Mesenchymal stem cell (in vitro differentiated cells and primary cell): ENCODE measurements around the gene CIT.

Experiments
- DNase-seq: peaks from one replicate; pipeline ENCODE4 v3.0.0-alpha.2; 2013
- H2AFZ ChIP-seq: one replicate; pipeline ENCODE4 v1.6.1; 2013; ENCODE audit warnings: low read depth, mild to moderate bottlenecking, control low read depth, inconsistent platforms, low read length, moderate library complexity
- H2AK5ac ChIP-seq: 2 replicates; pipeline ENCODE4 v1.6.1; 2013; ENCODE audit warnings: low read length, moderate library complexity, mild to moderate bottlenecking, inconsistent platforms; ENCODE audit not compliant: severe bottlenecking
- H2BK120ac ChIP-seq: one replicate; pipeline ENCODE4 v1.6.1; 2013; ENCODE audit warnings: low read depth, mild to moderate bottlenecking, inconsistent platforms, low read length, moderate library complexity
- H2BK12ac ChIP-seq, 2 experiments: one replicate each; pipeline ENCODE4 v1.6.1; 2013; ENCODE audit warnings: inconsistent platforms in 2 of 2, low read length in 2 of 2, mild to moderate bottlenecking in 2 of 2, moderate library complexity in 2 of 2, control low read depth in 1 of 2
- H2BK15ac ChIP-seq: one replicate; pipeline ENCODE4 v1.6.1; 2013; ENCODE audit warnings: mild to moderate bottlenecking, low read depth, inconsistent platforms; ENCODE audit not compliant: poor library complexity, severe bottlenecking
- H2BK5ac ChIP-seq: 2 replicates; pipeline ENCODE4 v1.6.1; 2013; ENCODE audit warnings: low read depth, mild to moderate bottlenecking, low read length, control low read depth, inconsistent platforms; ENCODE audit not compliant: poor library complexity, severe bottlenecking
- H3K14ac ChIP-seq, 2 experiments: one replicate each; pipeline ENCODE4 v1.6.1; 2013; ENCODE audit warnings: inconsistent platforms in 2 of 2, low read length in 2 of 2, control low read depth in 1 of 2, mild to moderate bottlenecking in 1 of 2, moderate library complexity in 1 of 2
- H3K18ac ChIP-seq, 2 experiments: one replicate each; pipeline ENCODE4 v1.6.1; 2013; ENCODE audit warnings: inconsistent platforms in 2 of 2, low read length in 2 of 2, control low read depth in 1 of 2, low read depth in 1 of 2, mild to moderate bottlenecking in 1 of 2
- H3K23ac ChIP-seq, 2 experiments: one replicate each; pipeline ENCODE4 v1.6.1; 2013; ENCODE audit warnings: inconsistent platforms in 2 of 2, low read length in 2 of 2, mild to moderate bottlenecking in 2 of 2, moderate library complexity in 2 of 2, control low read depth in 1 of 2
- H3K27ac ChIP-seq: 2 replicates; pipeline ENCODE4 v1.5.1; 2013; ENCODE audit warnings: mild to moderate bottlenecking, moderate library complexity, low read length, control low read depth, inconsistent platforms; ENCODE audit not compliant: poor library complexity, severe bottlenecking
- H3K27me3 ChIP-seq, 2 experiments: 2 replicates each; pipeline versions ENCODE4 v1.6.1 to v1.7.0; 2013; ENCODE audit warnings: low read length in 2 of 2, mild to moderate bottlenecking in 2 of 2, moderate library complexity in 2 of 2, control low read depth in 1 of 2, inconsistent platforms in 1 of 2; ENCODE audit not compliant: control insufficient read depth in 1 of 2, insufficient read depth in 1 of 2
- H3K36me3 ChIP-seq, 2 experiments: 2 replicates each; pipeline versions ENCODE4 v1.6.1 to v1.7.0; 2013; ENCODE audit warnings: low read length in 2 of 2, control low read depth in 1 of 2, inconsistent platforms in 1 of 2, low read depth in 1 of 2, mild to moderate bottlenecking in 1 of 2; ENCODE audit not compliant: insufficient read depth in 2 of 2, control insufficient read depth in 1 of 2
- H3K4ac ChIP-seq, 2 experiments: one replicate each; pipeline ENCODE4 v1.6.1; 2013; ENCODE audit warnings: inconsistent platforms in 2 of 2, low read length in 2 of 2, mild to moderate bottlenecking in 2 of 2, moderate library complexity in 2 of 2, control low read depth in 1 of 2, low read depth in 1 of 2
- H3K4me1 ChIP-seq: 2 replicates; pipeline ENCODE4 v1.6.1; 2013; ENCODE audit warnings: low read depth, low read length, control low read depth; ENCODE audit not compliant: control insufficient read depth, insufficient read depth
- H3K4me2 ChIP-seq: 2 replicates; pipeline ENCODE4 v1.6.1; 2013; ENCODE audit warnings: low read length, mild to moderate bottlenecking, inconsistent platforms; ENCODE audit not compliant: poor library complexity, severe bottlenecking
- H3K4me3 ChIP-seq, 2 experiments: 2 replicates each; pipeline versions ENCODE4 v1.5.1 to v1.7.0; 2013; ENCODE audit warnings: low read length in 2 of 2, mild to moderate bottlenecking in 2 of 2, control low read depth in 1 of 2, low read depth in 1 of 2; ENCODE audit not compliant: insufficient read depth in 1 of 2
- H3K79me1 ChIP-seq: replicated peaks from 2 replicates; pipeline ENCODE4 v1.6.1; 2013; ENCODE audit warnings: mild to moderate bottlenecking, control low read depth, low read length, inconsistent platforms; ENCODE audit not compliant: poor library complexity, severe bottlenecking
- H3K9ac ChIP-seq: 2 replicates; pipeline ENCODE4 v1.7.0; 2013; ENCODE audit warnings: mild to moderate bottlenecking, low read length, moderate library complexity
- H3K9me3 ChIP-seq: 2 replicates; pipeline ENCODE4 v1.7.0; 2013; ENCODE audit warnings: mild to moderate bottlenecking, low read length; ENCODE audit not compliant: control insufficient read depth
- H4K8ac ChIP-seq: one replicate; pipeline ENCODE4 v1.6.1; 2013; ENCODE audit warnings: inconsistent platforms, mild to moderate bottlenecking, low read length, moderate library complexity
- H4K91ac ChIP-seq: one replicate; pipeline ENCODE4 v1.6.1; 2013; ENCODE audit warnings: mild to moderate bottlenecking, low read length, inconsistent platforms
- WGBS: methylation state at CpG from one replicate; pipeline ENCODE4 v1.1.7; 2013; ENCODE audit warnings: mixed read lengths; 5-methylcytosine and 5-hydroxymethylcytosine counted together

The CIT gene

GRCh38 chr12:119915894-119916510, 38.9 kb upstream of the CIT start:
- H2AFZ ChIP-seq = no peak overlapping the region
- H3K27ac ChIP-seq = no peak overlapping the region
- no peak overlapping the region for H2BK12ac ChIP-seq
- H2AK5ac ChIP-seq = no peak overlapping the region
- no peak overlapping the region for H2BK15ac ChIP-seq
- no peaks in the 10 kb centered on the region for H3K79me1 ChIP-seq
- DNase-seq = no peak
- H3K18ac ChIP-seq = no peak overlapping the region
- H4K91ac ChIP-seq = no peak overlapping the region
- H3K14ac ChIP-seq = no peak overlapping the region
- no peak overlapping the region for H2BK5ac ChIP-seq
- 83% methylated on average over 8 of the region's 13 CpGs for WGBS
- no peak overlapping the region for H3K4ac ChIP-seq
- no peak overlapping the region for H3K23ac ChIP-seq
- H3K27me3 ChIP-seq = no peaks in the 10 kb centered on the region
- H3K36me3 ChIP-seq = no peaks in the 10 kb centered on the region
- no peak overlapping the region for H3K9ac ChIP-seq
- no peak overlapping the region for H3K4me2 ChIP-seq
- no peak overlapping the region for H2BK120ac ChIP-seq
- H3K9me3 ChIP-seq = no peaks in the 10 kb centered on the region
- no peaks in the 10 kb centered on the region for H3K4me1 ChIP-seq
- no peak overlapping the region for H3K4me3 ChIP-seq
- H4K8ac ChIP-seq = no peak overlapping the region

- WGBS = no CpG with 5 or more reads among the region's 1 CpG
- H2BK15ac ChIP-seq = no peak overlapping the region
- no peak for DNase-seq
- H2BK12ac ChIP-seq = no peak overlapping the region
- no peak overlapping the region for H3K14ac ChIP-seq
- H4K8ac ChIP-seq = no peak overlapping the region
- H4K91ac ChIP-seq = no peak overlapping the region
- no peak overlapping the region for H3K9ac ChIP-seq
- H2BK120ac ChIP-seq = no peak overlapping the region
- H3K79me1 ChIP-seq = no peaks in the 10 kb centered on the region
- H3K18ac ChIP-seq = no peak overlapping the region
- no peak overlapping the region for H3K4ac ChIP-seq
- H3K27me3 ChIP-seq = peaks cover 0 to 3% of the 10 kb centered on the region in 2 experiments
- no peak overlapping the region for H3K27ac ChIP-seq
- no peak overlapping the region for H2BK5ac ChIP-seq
- no peak overlapping the region for H2AFZ ChIP-seq
- H3K4me2 ChIP-seq = no peak overlapping the region
- no peak overlapping the region for H3K23ac ChIP-seq
- no peak overlapping the region for H3K4me3 ChIP-seq
- no peak overlapping the region for H2AK5ac ChIP-seq
- no peaks in the 10 kb centered on the region for H3K9me3 ChIP-seq
- H3K36me3 ChIP-seq = no peaks in the 10 kb centered on the region
- H3K4me1 ChIP-seq = no peaks in the 10 kb centered on the region
These were observed 37.5 kb upstream of the CIT start for GRCh38 chr12:119914666-119915065.

- no peaks in the 10 kb centered on the region for H3K36me3 ChIP-seq
- 88% methylated on average over 6 of the region's 6 CpGs for WGBS
- H3K23ac ChIP-seq = no peak overlapping the region
- no peak overlapping the region for H3K14ac ChIP-seq
- peaks cover 3 to 6% of the 10 kb centered on the region in 2 experiments for H3K27me3 ChIP-seq
- H3K9ac ChIP-seq = no peak overlapping the region
- H2BK5ac ChIP-seq = no peak overlapping the region
- H3K4me2 ChIP-seq = no peak overlapping the region
- H3K9me3 ChIP-seq = no peaks in the 10 kb centered on the region
- no peaks in the 10 kb centered on the region for H3K4me1 ChIP-seq
- no peak overlapping the region for H2AFZ ChIP-seq
- no peak overlapping the region for H3K18ac ChIP-seq
- H2AK5ac ChIP-seq = no peak overlapping the region
- H3K79me1 ChIP-seq = no peaks in the 10 kb centered on the region
- H3K27ac ChIP-seq = no peak overlapping the region
- no peak overlapping the region for H4K91ac ChIP-seq
- no peak overlapping the region for H3K4me3 ChIP-seq
- no peak overlapping the region for H3K4ac ChIP-seq
- no peak for DNase-seq
- no peak overlapping the region for H2BK120ac ChIP-seq
- no peak overlapping the region for H2BK12ac ChIP-seq
- H4K8ac ChIP-seq = no peak overlapping the region
- H2BK15ac ChIP-seq = no peak overlapping the region
These were observed 36.6 kb upstream of the CIT start for GRCh38 chr12:119913536-119914330.

- H3K9ac ChIP-seq = peak overlapping the region; percentile 29
- no peak overlapping the region for H2BK120ac ChIP-seq
- no peak overlapping the region for H3K18ac ChIP-seq
- no peak overlapping the region for H4K8ac ChIP-seq
- H3K23ac ChIP-seq = no peak overlapping the region
- whole genome bisulfite sequencing = 77% methylated on average over 3 of the region's 4 CpGs
- no peak overlapping the region for H3K4me3 ChIP-seq
- no peaks in the 10 kb centered on the region for H3K79me1 ChIP-seq
- H3K4ac ChIP-seq = no peak overlapping the region
- no peak overlapping the region for H4K91ac ChIP-seq
- H2BK5ac ChIP-seq = no peak overlapping the region
- no peak overlapping the region for H2AK5ac ChIP-seq
- no peak overlapping the region for H2BK15ac ChIP-seq
- no peak overlapping the region for H3K14ac ChIP-seq
- H2BK12ac ChIP-seq = no peak overlapping the region
- no peaks in the 10 kb centered on the region for H3K9me3 ChIP-seq
- H2AFZ ChIP-seq = no peak overlapping the region
- no peaks in the 10 kb centered on the region for H3K36me3 ChIP-seq
- peaks cover 3 to 6% of the 10 kb centered on the region in 2 experiments for H3K27me3 ChIP-seq
- H3K4me1 ChIP-seq = no peaks in the 10 kb centered on the region
- H3K4me2 ChIP-seq = no peak overlapping the region
- no peak overlapping the region for H3K27ac ChIP-seq
- DNase-seq = no peak
These were observed 34.1 kb upstream of the CIT start for GRCh38 chr12:119911182-119911581.
